H9 (cell line): ENCODE measurements around the gene SHANK1. TPM values are rescaled to one million over a fixed set of nuclear protein-coding genes. Genes with fewer than 3 reads are reported as not detected.

ENCODE experiments used
- DNase-seq: peaks from one replicate; pipeline ENCODE4 v3.0.0-alpha.2; 2017
- H2AFZ ChIP-seq: one replicate; pipeline ENCODE4 v1.6.1; 2013; ENCODE audit warnings: mild to moderate bottlenecking, low read length, control low read depth, moderate library complexity
- H2AK5ac ChIP-seq: 2 replicates; pipeline ENCODE4 v1.6.1; 2013; ENCODE audit warnings: low read length, control low read depth, mixed read lengths; ENCODE audit not compliant: insufficient read length
- H2BK120ac ChIP-seq: one replicate; pipeline ENCODE4 v1.6.1; 2013; ENCODE audit warnings: low read depth, mild to moderate bottlenecking, low read length, control low read depth, inconsistent platforms; ENCODE audit not compliant: poor library complexity, severe bottlenecking
- H2BK12ac ChIP-seq: 2 replicates; pipeline ENCODE4 v1.6.1; 2013; ENCODE audit warnings: low read length, control low read depth, mixed read lengths, low read depth; ENCODE audit not compliant: insufficient read length
- H2BK15ac ChIP-seq: 2 replicates; pipeline ENCODE4 v1.6.1; 2013; ENCODE audit warnings: low read depth, low read length, control low read depth
- H2BK20ac ChIP-seq: one replicate; pipeline ENCODE4 v1.6.1; 2013; ENCODE audit warnings: low read depth, mild to moderate bottlenecking, low read length, control low read depth, inconsistent platforms; ENCODE audit not compliant: poor library complexity, severe bottlenecking
- H2BK5ac ChIP-seq: 2 replicates; pipeline ENCODE4 v1.6.1; 2013; ENCODE audit warnings: low read length, control low read depth, mixed read lengths; ENCODE audit not compliant: insufficient read length
- H3K14ac ChIP-seq: 2 replicates; pipeline ENCODE4 v1.6.1; 2013; ENCODE audit warnings: low read length, control low read depth; ENCODE audit not compliant: insufficient read depth
- H3K18ac ChIP-seq: 2 replicates; pipeline ENCODE4 v1.6.1; 2013; ENCODE audit warnings: low read depth, mild to moderate bottlenecking, mixed read lengths, low read length, control low read depth; ENCODE audit not compliant: insufficient read length
- H3K23ac ChIP-seq: 2 replicates; pipeline ENCODE4 v1.6.1; 2013; ENCODE audit warnings: low read length, control low read depth, mixed read lengths, low read depth; ENCODE audit not compliant: insufficient read length
- H3K23me2 ChIP-seq: 2 replicates; pipeline ENCODE4 v1.6.1; 2013; ENCODE audit warnings: low read depth, mild to moderate bottlenecking, mixed read lengths, low read length, control low read depth; ENCODE audit not compliant: insufficient read length, poor library complexity, severe bottlenecking
- H3K27ac ChIP-seq: 2 replicates; pipeline ENCODE4 v1.5.1; 2013; ENCODE audit warnings: low read length, control low read depth, mixed read lengths, low read depth; ENCODE audit not compliant: insufficient read length
- H3K27me3 ChIP-seq: 2 replicates; pipeline ENCODE4 v1.6.1; 2013; ENCODE audit warnings: low read length, control low read depth, inconsistent platforms; ENCODE audit not compliant: insufficient read depth
- H3K4ac ChIP-seq: 2 replicates; pipeline ENCODE4 v1.6.1; 2013; ENCODE audit warnings: low read depth, mild to moderate bottlenecking, control low read depth, inconsistent platforms, low read length, moderate library complexity
- H3K4me1 ChIP-seq: 2 replicates; pipeline ENCODE4 v1.6.1; 2013; ENCODE audit warnings: low read length, control low read depth, inconsistent platforms; ENCODE audit not compliant: insufficient read depth
- H3K4me2 ChIP-seq: 2 replicates; pipeline ENCODE4 v1.6.1; 2013; ENCODE audit warnings: low read length, control low read depth, mixed read lengths; ENCODE audit not compliant: insufficient read length, insufficient read depth
- H3K56ac ChIP-seq: 2 replicates; pipeline ENCODE4 v1.6.1; 2013; ENCODE audit warnings: low read depth, mild to moderate bottlenecking, mixed read lengths, low read length, control low read depth; ENCODE audit not compliant: insufficient read length
- H3K79me1 ChIP-seq: 2 replicates; pipeline ENCODE4 v1.6.1; 2013; ENCODE audit warnings: low read depth, mild to moderate bottlenecking, moderate library complexity, low read length, control low read depth, inconsistent platforms; ENCODE audit not compliant: insufficient read depth, poor library complexity, severe bottlenecking
- H3K79me2 ChIP-seq: 2 replicates; pipeline ENCODE4 v1.6.1; 2013; ENCODE audit warnings: low read length, control low read depth, inconsistent platforms; ENCODE audit not compliant: insufficient read depth
- H3K9ac ChIP-seq: 2 replicates; pipeline ENCODE4 v1.6.1; 2013; ENCODE audit warnings: low read length, control low read depth, mixed read lengths; ENCODE audit not compliant: insufficient read length; ENCODE audit errors: extremely low read depth
- H3K9me3 ChIP-seq: one replicate; pipeline ENCODE4 v1.6.1; 2013; ENCODE audit warnings: low read depth, low read length, inconsistent platforms; ENCODE audit not compliant: control insufficient read depth
- H3T11ph ChIP-seq: one replicate; pipeline ENCODE4 v1.6.1; 2013; ENCODE audit warnings: mild to moderate bottlenecking, low read length, control low read depth, inconsistent platforms
- H4K20me1 ChIP-seq: one replicate; pipeline ENCODE4 v1.6.1; 2013; ENCODE audit not compliant: control insufficient read depth, insufficient read length, insufficient read depth
- H4K5ac ChIP-seq: 2 replicates; pipeline ENCODE4 v1.6.1; 2013; ENCODE audit warnings: low read depth, mild to moderate bottlenecking, mixed read lengths, low read length, control low read depth; ENCODE audit not compliant: insufficient read length
- H4K8ac ChIP-seq: replicated peaks from 2 replicates; pipeline ENCODE4 v1.6.1; 2013; ENCODE audit warnings: low read length, control low read depth, mixed read lengths, low read depth; ENCODE audit not compliant: insufficient read length
- H4K91ac ChIP-seq: 2 replicates; pipeline ENCODE4 v1.6.1; 2013; ENCODE audit warnings: low read depth, mild to moderate bottlenecking, moderate library complexity, mixed read lengths, low read length, control low read depth; ENCODE audit not compliant: insufficient read length
- H3K27ac Mint-ChIP-seq, 3 experiments: 2 replicates in 2 of 3; 3 replicates in 1 of 3; pipeline ENCODE4 v1.8.0; 2020 to 2021; ENCODE audit warnings: mixed read lengths in 3 of 3, mild to moderate bottlenecking in 1 of 3, moderate library complexity in 1 of 3
- H3K27me3 Mint-ChIP-seq: 2 replicates; pipeline ENCODE4 v1.8.0; 2021; ENCODE audit warnings: low read depth, mild to moderate bottlenecking, moderate library complexity, mixed read lengths
- H3K36me3 Mint-ChIP-seq, 3 experiments: 2 replicates in 2 of 3; 3 replicates in 1 of 3; pipeline ENCODE4 v1.8.0; 2020 to 2021; ENCODE audit warnings: low read depth in 3 of 3, mixed read lengths in 3 of 3; ENCODE audit not compliant: insufficient read depth in 1 of 3
- H3K4me1 Mint-ChIP-seq, 2 experiments: 2 replicates each; pipeline ENCODE4 v1.8.0; 2020; ENCODE audit warnings: mixed read lengths in 2 of 2
- H3K4me3 Mint-ChIP-seq, 2 experiments: 2 replicates in 1 of 2; 3 replicates in 1 of 2; pipeline ENCODE4 v1.8.0; 2020 to 2021; ENCODE audit warnings: mild to moderate bottlenecking in 2 of 2, mixed read lengths in 2 of 2, moderate library complexity in 1 of 2
- H3K9me3 Mint-ChIP-seq, 2 experiments: 2 replicates in 1 of 2; 3 replicates in 1 of 2; pipeline ENCODE4 v1.8.0; 2020; ENCODE audit warnings: mild to moderate bottlenecking in 2 of 2, mixed read lengths in 2 of 2, moderate library complexity in 1 of 2
- WGBS: extraction: QIAGEN DNeasy Blood & Tissue Kit; methylation state at CpG from one replicate; pipeline ENCODE4 v1.1.7; 2013; ENCODE audit warnings: missing lambda C conversion rate, low lambda C conversion rate, mixed read lengths; ENCODE audit not compliant: insufficient read length; ENCODE audit errors: extremely low coverage; 5-methylcytosine and 5-hydroxymethylcytosine counted together
- total RNA-seq: library from RNA; stranded (reverse); gene quantifications from 2 replicates; pipeline ENCODE4 v1.2.1, GENCODE V29; 2021
- TF ChIP-seq, protein P1 (sequence below): fragments of 200-600 bp; sonication (generic); conservative IDR thresholded peaks from 3 replicates; pipeline ENCODE4 v1.8.0; 2021; ENCODE audit warnings: antibody characterized with exemption, mild to moderate bottlenecking

Gene SHANK1
- total RNA-seq, 1 experiment from 2014 or later = 1.7 TPM

GRCh38 chr19:50657712-50658440, 61.7 kb downstream of the SHANK1 start:
- Histone ChIP-seq H3K79me2 (no peaks in the 10 kb centered on the region), H4K91ac (no peak overlapping the region), H2BK15ac (no peak overlapping the region), H3K9me3 (no peaks in the 10 kb centered on the region), H3K4ac (no peak overlapping the region; the same call in 1 of the 2 replicates), H3K9ac (peak overlapping the region; percentile 89), H3K18ac (peak overlapping the region; percentile 93), H3K23ac (no peak overlapping the region), H3K4me1 (no peaks in the 10 kb centered on the region; the same call in 1 of the 2 replicates), H4K5ac (no peak overlapping the region), H3K27ac (no peak overlapping the region), H2AK5ac (no peak overlapping the region), H2BK120ac (no peak overlapping the region), H2BK12ac (peak overlapping the region; percentile 17), H3T11ph (no peak overlapping the region), H2BK5ac (no peak overlapping the region), H2BK20ac (no peak overlapping the region), H3K27me3 (no peaks in the 10 kb centered on the region), H3K4me2 (peak overlapping the region; percentile 95), H4K20me1 (no peaks in the 10 kb centered on the region), H2AFZ (no peak overlapping the region), H3K14ac (peak overlapping the region; percentile 91), H4K8ac (no peak overlapping the region), H3K79me1 (no peaks in the 10 kb centered on the region), H3K56ac (no peak overlapping the region), H3K23me2 (peaks cover 16% of the 10 kb centered on the region)
- H3K36me3 Mint-ChIP-seq = peaks cover 0 to 10% (median 0%) of the 10 kb centered on the region in 3 experiments; a peak in 4 of 7 replicates
- no CpG with 5 or more reads among the region's 38 CpGs for WGBS
- peaks cover 47% of the 10 kb centered on the region for H3K27me3 Mint-ChIP-seq
- H3K4me3 Mint-ChIP-seq = peak overlapping the region; percentile 94 to 95
- peak overlapping the region; percentile 92 to 99 (median 99); a peak in 6 of 7 replicates for H3K27ac Mint-ChIP-seq
- H3K4me1 Mint-ChIP-seq = peaks cover 21 to 44% of the 10 kb centered on the region in 2 experiments
- peaks cover 5 to 9% of the 10 kb centered on the region in 2 experiments; a peak in 4 of 5 replicates for H3K9me3 Mint-ChIP-seq
- TF ChIP-seq, protein P1, sequence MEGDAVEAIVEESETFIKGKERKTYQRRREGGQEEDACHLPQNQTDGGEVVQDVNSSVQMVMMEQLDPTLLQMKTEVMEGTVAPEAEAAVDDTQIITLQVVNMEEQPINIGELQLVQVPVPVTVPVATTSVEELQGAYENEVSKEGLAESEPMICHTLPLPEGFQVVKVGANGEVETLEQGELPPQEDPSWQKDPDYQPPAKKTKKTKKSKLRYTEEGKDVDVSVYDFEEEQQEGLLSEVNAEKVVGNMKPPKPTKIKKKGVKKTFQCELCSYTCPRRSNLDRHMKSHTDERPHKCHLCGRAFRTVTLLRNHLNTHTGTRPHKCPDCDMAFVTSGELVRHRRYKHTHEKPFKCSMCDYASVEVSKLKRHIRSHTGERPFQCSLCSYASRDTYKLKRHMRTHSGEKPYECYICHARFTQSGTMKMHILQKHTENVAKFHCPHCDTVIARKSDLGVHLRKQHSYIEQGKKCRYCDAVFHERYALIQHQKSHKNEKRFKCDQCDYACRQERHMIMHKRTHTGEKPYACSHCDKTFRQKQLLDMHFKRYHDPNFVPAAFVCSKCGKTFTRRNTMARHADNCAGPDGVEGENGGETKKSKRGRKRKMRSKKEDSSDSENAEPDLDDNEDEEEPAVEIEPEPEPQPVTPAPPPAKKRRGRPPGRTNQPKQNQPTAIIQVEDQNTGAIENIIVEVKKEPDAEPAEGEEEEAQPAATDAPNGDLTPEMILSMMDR = no peak
- DNase-seq = peak; percentile 100
